ENCODE results near the gene NEGR1.

DNA sequence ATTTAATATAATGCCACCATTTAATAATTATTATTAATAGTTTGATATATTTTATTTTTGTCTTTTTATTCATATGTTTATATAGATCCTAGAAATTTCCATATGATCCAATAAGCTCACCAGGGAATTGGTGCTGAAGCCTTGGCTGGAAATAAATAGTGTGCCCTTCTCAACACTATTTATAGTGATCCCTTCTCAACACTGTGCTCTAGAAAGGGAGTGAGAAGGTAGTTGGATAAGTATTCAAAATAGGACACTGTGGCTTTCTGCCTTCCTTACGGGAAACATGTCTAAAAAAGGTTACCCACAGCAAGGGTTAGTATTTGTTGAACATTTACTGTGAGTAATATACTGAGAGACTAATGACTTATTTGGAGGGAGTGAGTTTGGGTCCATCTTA is 496.1 kb downstream of the NEGR1 start:
- TF ChIP-seq, protein P1, sequence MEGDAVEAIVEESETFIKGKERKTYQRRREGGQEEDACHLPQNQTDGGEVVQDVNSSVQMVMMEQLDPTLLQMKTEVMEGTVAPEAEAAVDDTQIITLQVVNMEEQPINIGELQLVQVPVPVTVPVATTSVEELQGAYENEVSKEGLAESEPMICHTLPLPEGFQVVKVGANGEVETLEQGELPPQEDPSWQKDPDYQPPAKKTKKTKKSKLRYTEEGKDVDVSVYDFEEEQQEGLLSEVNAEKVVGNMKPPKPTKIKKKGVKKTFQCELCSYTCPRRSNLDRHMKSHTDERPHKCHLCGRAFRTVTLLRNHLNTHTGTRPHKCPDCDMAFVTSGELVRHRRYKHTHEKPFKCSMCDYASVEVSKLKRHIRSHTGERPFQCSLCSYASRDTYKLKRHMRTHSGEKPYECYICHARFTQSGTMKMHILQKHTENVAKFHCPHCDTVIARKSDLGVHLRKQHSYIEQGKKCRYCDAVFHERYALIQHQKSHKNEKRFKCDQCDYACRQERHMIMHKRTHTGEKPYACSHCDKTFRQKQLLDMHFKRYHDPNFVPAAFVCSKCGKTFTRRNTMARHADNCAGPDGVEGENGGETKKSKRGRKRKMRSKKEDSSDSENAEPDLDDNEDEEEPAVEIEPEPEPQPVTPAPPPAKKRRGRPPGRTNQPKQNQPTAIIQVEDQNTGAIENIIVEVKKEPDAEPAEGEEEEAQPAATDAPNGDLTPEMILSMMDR (IDR thresholded peaks at IDR 0.05; ENCODE audit: poor library complexity, severe bottlenecking), result no peak
- TF ChIP-seq MXI1 (conservative IDR thresholded peaks at IDR 0.05; ENCODE audit: poor library complexity, severe bottlenecking), result no peak
